ENCODE data around the gene PKP4.

Gene PKP4

DNA sequence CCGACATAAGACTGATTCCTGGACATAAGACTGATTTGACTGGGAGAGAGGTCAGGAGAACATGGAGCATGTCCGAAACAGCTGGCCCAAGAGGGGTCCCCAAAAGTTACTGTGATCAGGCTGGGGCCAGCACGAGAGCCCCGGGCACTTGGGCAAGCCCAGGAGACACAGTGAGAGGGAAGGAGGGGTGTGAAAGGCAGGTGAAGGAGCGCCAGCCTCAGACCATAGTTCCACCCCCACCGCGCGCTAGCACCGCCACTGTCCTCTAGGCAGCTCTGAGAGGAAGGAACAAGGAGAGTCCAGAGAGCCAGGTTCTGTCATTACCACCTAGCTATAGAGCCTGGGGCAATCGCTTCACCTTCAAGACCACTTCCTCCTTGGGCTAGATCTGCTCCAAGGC, 260.2 kb downstream of the PKP4 start:
- H3K9me3 ChIP-seq, result 0 out of 2 replicates have a peak, but pooled peaks cover 5% of the 10 kb centered on the region
- no peak for DNase-seq (ENCODE audit: low spot score in 2 of 2)
- no peaks in the 10 kb centered on the region for H3K4me1 ChIP-seq
- H3K4me3 ChIP-seq, result no peak overlapping the region
- no peaks in the 10 kb centered on the region for H3K27me3 ChIP-seq (ENCODE audit: low read depth)
- in situ Hi-C loops (cut with MboI; ENCODE audit: low sequenced_read_pairs), result no loop called here
- H3K36me3 ChIP-seq (replicated peaks), result no peaks in the 10 kb centered on the region

DNA sequence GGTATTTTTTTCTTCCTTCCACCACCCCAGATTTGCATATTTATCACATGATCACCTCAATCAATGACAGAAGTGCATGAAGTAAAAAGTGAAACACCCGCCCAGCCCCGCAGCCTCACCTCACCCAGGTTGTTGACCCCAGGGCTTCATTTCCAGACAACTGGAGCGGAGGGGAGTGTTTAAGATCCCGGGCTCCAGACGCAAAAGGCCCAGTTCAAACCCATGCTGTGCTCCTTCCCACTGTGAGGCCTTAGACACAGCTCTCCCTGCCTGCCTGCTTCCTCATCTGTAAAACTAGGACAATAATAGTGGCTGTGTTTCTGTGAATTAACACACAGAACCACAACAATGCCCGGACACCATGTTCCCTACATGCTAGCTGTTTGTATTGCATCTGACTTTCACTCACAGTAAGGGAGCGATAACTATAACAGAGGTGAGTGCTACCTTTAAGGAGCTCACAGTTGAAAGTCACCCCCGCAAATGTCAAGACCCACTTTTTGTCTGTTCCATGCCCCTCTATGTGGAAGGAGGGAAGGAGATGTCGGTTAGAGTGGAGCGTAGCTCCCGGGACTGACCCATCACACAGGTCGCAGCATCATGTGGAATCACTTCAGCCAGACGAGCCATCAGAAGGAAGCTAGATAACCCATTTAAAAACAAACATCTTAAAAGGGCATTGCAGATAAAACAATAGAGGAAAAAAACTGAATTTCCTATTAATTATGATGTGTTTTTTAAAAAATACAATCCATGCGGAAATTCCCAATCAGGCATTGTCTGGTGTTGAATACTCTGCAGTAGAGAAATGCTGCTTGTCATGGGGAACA, 260.8 kb downstream of the PKP4 start:
- in situ Hi-C loops (cut with MboI; ENCODE audit: low sequenced_read_pairs), result no loop called here
- DNase-seq (ENCODE audit: low spot score in 2 of 2), result no peak

DNA sequence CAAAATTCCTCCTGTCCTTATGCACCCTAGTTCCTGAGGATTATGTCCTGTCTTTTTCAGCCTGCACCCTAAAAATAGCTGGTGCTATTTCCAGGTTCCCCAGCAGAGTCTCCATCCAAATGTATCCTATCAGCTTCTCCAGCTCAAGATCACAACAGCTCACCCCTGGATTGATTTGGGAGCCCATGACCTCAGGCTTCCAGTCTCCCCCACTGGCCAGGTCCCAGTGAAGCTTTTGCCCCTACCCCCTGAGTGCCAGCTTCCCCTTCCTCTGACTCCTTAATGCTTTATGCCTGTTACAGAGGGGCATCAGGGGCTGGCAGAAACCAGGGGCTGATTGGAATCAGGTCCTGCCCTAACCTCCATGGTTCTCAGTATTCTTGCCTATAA, 261.4 kb downstream of the PKP4 start:
- Histone ChIP-seq H3K36me3 (replicated peaks) (no peaks in the 10 kb centered on the region), H3K4me1 (no peaks in the 10 kb centered on the region), H3K9me3 (0 out of 2 replicates have a peak, but pooled peaks cover 2% of the 10 kb centered on the region), H3K27me3 (ENCODE audit: low read depth) (no peaks in the 10 kb centered on the region), H3K4me3 (no peak overlapping the region)
- in situ Hi-C loops (cut with MboI; ENCODE audit: low sequenced_read_pairs), result no loop called here
- DNase-seq (ENCODE audit: low spot score in 2 of 2), result no peak

More for the DNA sequence above, 260.8 kb downstream of the PKP4 start:
- Histone ChIP-seq H3K4me3 (no peak overlapping the region), H3K27me3 (ENCODE audit: low read depth) (no peaks in the 10 kb centered on the region), H3K36me3 (replicated peaks) (no peaks in the 10 kb centered on the region), H3K9me3 (0 out of 2 replicates have a peak, but pooled peaks cover 5% of the 10 kb centered on the region), H3K4me1 (no peaks in the 10 kb centered on the region)

DNA sequence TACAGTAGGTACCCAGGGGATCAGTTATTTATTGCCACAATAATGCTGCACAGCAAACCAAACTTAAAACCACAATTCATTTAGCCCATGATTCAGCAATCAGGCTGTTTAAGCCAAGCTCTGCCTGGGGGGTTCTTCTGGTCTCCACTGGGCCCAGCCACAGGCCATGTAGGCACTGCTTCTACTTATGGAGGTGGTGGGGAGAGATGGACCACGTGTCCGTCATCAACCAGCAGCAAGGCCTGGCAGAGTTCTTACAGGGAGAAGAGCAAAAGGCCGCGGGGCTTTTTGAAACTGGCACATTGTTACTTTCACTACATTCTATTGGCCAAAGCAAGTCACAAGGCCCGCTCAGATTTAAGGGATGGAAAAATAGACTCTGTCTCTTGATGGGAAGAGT, 262.1 kb downstream of the PKP4 start:
- Histone ChIP-seq H3K4me1 (no peaks in the 10 kb centered on the region), H3K27me3 (ENCODE audit: low read depth) (no peaks in the 10 kb centered on the region), H3K36me3 (replicated peaks) (no peaks in the 10 kb centered on the region), H3K9me3 (no peaks in the 10 kb centered on the region), H3K4me3 (no peak overlapping the region)
- DNase-seq (ENCODE audit: low spot score in 2 of 2), result no peak
- in situ Hi-C loops (cut with MboI; ENCODE audit: low sequenced_read_pairs), result no loop called here

DNA sequence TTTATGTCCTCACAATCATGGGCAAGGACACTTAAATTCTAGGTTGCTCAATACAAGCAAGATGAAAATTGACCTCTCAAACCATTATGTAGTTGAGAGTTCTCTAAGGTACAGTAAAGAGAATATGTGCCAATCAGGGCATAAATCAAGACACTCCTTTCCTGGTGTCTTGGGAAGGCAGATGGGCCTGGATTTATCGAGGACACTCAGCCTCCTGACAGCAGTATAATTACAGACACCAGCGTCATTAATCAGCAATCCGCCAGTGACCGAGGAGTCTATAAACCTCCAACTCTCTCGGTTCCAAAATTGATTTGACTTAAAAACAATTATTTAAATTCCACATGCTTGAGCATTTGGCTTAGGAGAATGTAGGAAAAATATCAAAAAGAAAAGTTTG, 262.7 kb downstream of the PKP4 start:
- Histone ChIP-seq H3K36me3 (replicated peaks) (no peaks in the 10 kb centered on the region), H3K27me3 (ENCODE audit: low read depth) (no peaks in the 10 kb centered on the region), H3K9me3 (no peaks in the 10 kb centered on the region), H3K4me1 (no peaks in the 10 kb centered on the region), H3K4me3 (no peak overlapping the region)
- DNase-seq (ENCODE audit: low spot score in 2 of 2), result no peak
- in situ Hi-C loops (cut with MboI; ENCODE audit: low sequenced_read_pairs), result no loop called here

DNA sequence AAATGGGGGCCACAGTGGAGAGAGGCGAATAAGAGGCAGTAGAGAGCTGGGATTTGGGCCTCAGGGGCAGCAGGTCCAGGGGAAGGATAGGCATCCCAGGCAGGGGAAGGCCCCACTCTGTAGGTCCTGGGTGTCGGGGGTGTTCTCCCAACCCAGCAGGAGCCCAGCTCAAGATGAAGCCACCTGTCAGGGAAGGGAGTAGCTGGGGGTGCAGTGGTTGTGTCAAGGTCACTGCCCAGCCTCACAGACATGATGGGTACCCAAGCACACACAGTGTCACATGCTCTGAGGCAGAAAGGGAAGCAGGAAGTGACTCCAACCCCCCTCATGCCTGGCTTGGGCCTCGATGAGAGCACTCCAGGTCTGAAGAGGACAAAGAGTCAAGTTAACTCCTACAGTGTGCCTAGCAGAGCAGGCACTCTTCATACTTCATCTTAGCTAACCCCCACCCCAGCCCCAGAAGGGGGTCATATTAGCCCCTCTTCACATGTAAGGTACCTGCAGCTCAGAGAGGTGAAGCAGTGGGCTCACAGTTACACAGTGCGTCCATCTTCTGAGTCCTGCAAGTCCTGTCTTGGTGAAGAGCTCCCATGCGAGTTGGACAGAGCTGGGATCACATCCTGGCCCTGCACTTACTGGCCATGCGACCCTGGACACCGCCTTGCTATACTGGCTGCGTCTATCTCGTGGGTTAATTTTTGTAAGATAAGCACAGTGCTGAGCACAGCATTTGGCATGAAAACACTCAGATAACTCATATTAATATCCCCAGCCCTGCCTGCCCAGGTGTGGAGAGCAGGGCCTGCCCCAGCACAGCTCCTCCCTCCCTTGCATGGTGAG, 265.7 kb downstream of the PKP4 start:
- H3K4me3 ChIP-seq, result no peak overlapping the region
- no peaks in the 10 kb centered on the region for H3K9me3 ChIP-seq
- H3K27me3 ChIP-seq (ENCODE audit: low read depth), result no peaks in the 10 kb centered on the region
- in situ Hi-C loops (cut with MboI; ENCODE audit: low sequenced_read_pairs), result no loop called here
- no peaks in the 10 kb centered on the region for H3K36me3 ChIP-seq (replicated peaks)
- DNase-seq (ENCODE audit: low spot score in 2 of 2), result no peak
- H3K4me1 ChIP-seq, result no peaks in the 10 kb centered on the region

DNA sequence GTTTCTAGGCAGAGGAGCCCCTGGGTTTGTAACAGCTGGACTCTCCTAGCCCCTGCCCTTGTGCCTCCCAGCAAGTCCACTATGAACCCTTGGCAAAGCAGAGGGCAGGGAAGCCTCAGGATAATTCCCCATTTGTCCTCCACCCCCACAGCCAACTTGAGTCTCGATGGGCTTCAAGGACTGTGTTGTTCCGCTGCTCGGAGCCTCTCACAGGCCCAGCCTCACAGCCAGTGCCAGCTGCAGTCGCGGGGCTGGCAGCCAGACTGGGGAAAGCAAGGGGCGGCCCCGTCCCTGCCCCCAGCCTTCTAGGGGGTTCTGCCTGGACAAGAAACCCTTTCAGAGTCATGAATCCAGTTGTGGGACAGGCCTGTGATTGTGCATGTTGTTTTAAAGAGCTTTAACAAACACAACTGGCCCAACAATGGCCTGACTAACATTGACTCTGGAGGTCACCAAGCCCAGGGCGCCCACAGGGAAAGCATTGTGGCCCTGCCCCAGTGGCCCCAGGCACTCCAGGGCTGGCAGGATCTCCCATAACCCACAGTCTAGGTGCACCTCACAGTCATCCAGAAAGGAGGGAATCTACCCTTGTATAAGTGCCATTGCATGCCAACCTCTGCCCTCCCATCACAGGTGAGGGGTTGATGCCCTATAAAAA, 266.6 kb downstream of the PKP4 start:
- no peaks in the 10 kb centered on the region for H3K9me3 ChIP-seq
- no peak for DNase-seq (ENCODE audit: low spot score in 2 of 2)
- H3K4me1 ChIP-seq, result no peaks in the 10 kb centered on the region
- no peak overlapping the region for H3K4me3 ChIP-seq
- H3K27me3 ChIP-seq (ENCODE audit: low read depth), result no peaks in the 10 kb centered on the region
- in situ Hi-C loops (cut with MboI; ENCODE audit: low sequenced_read_pairs), result no loop called here
- no peaks in the 10 kb centered on the region for H3K36me3 ChIP-seq (replicated peaks)

DNA sequence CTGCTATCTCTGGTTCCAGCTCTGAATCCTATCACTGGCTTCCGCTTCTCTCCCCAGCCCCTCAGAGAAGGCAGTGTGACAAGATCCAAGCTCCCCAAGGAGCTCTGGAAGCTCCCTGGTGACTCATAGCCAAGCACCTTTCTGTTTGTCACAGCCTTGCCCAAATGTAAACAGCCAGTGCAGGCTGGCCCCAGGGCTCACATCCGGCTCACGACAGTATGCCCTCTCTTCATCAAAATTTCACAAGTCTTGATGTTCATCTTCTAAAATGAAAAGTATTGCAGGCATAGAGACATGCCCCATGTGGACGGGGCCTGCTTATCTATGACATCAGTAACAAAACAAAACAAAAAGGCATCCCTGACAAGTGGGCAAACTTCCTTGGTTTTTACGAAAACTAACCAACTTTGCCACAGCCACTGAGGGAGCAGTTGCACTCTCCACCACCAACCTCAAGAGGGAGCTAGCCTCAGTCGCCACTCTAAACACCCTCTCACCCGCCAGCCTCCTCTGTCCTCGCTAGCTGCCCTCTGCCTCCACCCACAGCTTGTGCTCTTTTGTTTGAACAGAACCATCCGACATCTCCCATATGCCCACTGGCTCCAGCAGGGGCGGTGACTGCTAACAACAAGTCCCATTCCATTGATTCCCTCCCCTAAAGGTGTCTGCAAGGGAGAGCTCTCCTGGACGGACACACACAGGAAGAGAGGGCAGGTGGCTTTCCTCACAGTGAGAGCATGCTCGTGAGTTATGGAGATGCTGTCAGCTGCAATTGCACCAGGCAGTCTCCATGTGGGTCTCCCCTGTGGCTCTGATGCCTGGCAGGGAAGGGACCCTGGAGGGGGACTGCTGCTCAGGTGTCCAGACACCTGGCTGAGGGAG, 267.4 kb downstream of the PKP4 start:
- Histone ChIP-seq H3K36me3 (replicated peaks) (no peaks in the 10 kb centered on the region), H3K27me3 (ENCODE audit: low read depth) (no peaks in the 10 kb centered on the region), H3K4me3 (no peak overlapping the region), H3K4me1 (no peaks in the 10 kb centered on the region), H3K9me3 (no peaks in the 10 kb centered on the region)
- in situ Hi-C loops (cut with MboI; ENCODE audit: low sequenced_read_pairs), result no loop called here
- peak; percentile 35 to 64 for DNase-seq (ENCODE audit: low spot score in 2 of 2)

DNA sequence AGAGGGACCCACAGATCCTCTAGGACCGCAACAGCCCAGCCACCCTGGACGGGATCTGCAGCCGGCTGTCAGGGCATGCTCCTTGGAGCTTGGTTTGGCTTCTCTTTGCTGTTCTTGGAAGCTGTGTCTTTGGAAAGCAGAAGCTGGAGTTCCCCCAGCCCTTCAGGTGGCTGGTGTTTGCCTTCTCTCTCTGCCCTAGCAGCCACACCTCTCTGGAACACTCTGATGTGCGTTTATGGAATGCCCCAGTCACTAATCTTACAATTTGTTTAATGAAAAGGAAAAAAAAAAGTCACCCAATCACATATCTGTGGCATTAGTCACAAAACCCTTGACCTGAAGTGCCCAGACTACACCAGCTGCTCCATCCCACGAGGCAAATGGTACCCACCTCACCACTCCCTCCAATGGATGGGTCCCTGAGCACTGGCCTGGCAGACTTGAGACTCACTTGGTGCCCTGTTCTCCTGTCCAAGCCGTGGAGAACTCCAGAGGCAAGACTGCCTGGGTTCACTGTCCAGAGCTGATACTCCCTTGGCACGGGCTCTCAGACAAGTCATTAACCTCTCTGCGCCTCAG, 268.1 kb downstream of the PKP4 start:
- Histone ChIP-seq H3K4me3 (no peak overlapping the region), H3K27me3 (ENCODE audit: low read depth) (no peaks in the 10 kb centered on the region), H3K9me3 (no peaks in the 10 kb centered on the region), H3K36me3 (replicated peaks) (no peaks in the 10 kb centered on the region), H3K4me1 (no peaks in the 10 kb centered on the region)
- in situ Hi-C loops (cut with MboI; ENCODE audit: low sequenced_read_pairs), result loop anchor here (25.0 kb wide), 1 partner anchor 538 kb away; no protein-coding TSS in a partner anchor
- DNase-seq (ENCODE audit: low spot score in 2 of 2), result no peak

DNA sequence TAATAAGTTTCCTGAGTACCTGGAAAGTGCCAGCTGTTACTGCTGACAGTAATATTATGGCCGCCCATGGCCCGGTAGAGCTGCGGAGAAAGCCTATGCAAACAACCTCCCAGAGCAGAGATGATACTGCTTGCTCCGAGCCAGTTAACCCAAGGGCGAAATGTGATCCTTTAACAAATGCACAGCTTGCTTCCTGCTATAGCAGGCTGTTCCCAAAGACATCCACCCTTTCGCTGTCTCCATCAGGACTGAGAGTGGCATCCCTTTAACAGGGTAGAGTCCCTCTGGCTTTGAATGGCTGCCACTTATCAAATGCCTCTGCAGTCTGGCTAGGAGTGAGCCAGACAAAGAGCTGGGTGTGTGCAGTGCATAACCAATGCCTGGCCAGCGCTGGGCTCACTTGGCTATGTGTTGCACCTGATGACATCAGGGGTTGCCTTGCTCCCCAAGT, 268.7 kb downstream of the PKP4 start:
- in situ Hi-C loops (cut with MboI; ENCODE audit: low sequenced_read_pairs), result loop anchor here (25.0 kb wide), 1 partner anchor 538 kb away; no protein-coding TSS in a partner anchor
- Histone ChIP-seq H3K9me3 (no peaks in the 10 kb centered on the region), H3K27me3 (ENCODE audit: low read depth) (no peaks in the 10 kb centered on the region), H3K36me3 (replicated peaks) (no peaks in the 10 kb centered on the region), H3K4me1 (no peaks in the 10 kb centered on the region), H3K4me3 (no peak overlapping the region)
- DNase-seq (ENCODE audit: low spot score in 2 of 2), result no peak

DNA sequence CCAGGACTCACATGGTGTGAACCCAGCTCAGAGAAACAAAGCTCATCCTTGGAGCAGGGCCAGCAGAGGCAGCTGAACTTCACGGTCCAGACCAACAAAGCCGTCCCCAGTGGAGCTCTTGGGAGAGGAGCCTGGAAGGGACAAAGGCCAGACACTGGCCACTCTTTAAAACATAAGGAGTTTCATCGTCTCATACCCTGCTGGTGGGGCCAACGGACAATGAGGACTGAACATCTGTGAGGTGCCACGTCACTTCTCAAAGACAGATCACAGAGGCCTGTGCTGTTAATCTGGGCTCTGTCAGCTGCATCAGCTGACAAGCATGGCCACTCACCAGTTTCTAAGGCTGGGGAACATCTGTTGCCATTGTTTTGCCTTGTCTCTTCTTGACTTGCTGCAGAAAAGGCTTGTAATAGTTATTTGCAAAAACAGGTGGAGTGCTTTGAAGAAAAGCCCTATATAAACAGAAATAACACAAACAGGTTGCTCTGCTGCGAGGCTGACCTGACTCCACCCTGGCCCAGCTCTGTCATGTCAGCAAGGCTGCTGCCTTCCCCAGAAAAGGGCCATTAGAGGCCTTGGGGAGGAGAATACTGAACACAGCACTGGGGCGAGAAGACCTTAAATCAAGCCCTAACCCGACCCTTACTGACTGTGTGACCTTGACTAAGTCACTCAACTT, 270.3 kb downstream of the PKP4 start:
- Histone ChIP-seq H3K4me1 (no peaks in the 10 kb centered on the region), H3K27me3 (ENCODE audit: low read depth) (no peaks in the 10 kb centered on the region), H3K4me3 (no peak overlapping the region), H3K9me3 (no peaks in the 10 kb centered on the region), H3K36me3 (replicated peaks) (no peaks in the 10 kb centered on the region)
- in situ Hi-C loops (cut with MboI; ENCODE audit: low sequenced_read_pairs), result loop anchor here (25.0 kb wide), 1 partner anchor 540 kb away; no protein-coding TSS in a partner anchor
- no peak for DNase-seq (ENCODE audit: low spot score in 2 of 2)

DNA sequence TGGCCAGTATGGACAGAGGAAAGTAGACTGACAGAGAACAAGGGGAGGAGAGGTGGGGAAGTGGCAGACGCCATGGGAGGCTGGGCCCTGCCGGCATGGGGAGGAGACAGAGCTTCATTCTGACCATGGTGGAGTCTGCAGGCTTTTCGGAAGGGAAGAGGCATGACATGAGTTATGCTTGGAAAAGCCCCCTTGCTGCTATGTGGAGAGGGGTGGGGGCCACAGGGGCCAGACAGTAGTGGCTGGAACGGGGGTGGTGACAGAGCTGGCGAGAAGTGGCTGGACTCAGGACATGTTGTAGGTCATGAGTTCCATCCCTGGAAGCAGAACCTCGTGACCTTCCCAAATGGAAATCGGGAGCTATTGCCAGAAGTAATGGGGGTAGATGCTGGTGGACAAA, 271.7 kb downstream of the PKP4 start:
- Histone ChIP-seq H3K4me1 (no peaks in the 10 kb centered on the region), H3K4me3 (no peak overlapping the region), H3K27me3 (ENCODE audit: low read depth) (no peaks in the 10 kb centered on the region), H3K9me3 (no peaks in the 10 kb centered on the region), H3K36me3 (replicated peaks) (no peaks in the 10 kb centered on the region)
- no peak for DNase-seq (ENCODE audit: low spot score in 2 of 2)
- in situ Hi-C loops (cut with MboI; ENCODE audit: low sequenced_read_pairs), result loop anchor here (25.0 kb wide), 1 partner anchor 541 kb away; no protein-coding TSS in a partner anchor
